ENCODE results near the gene SPART. TPM values are rescaled to one million over a fixed set of nuclear protein-coding genes. Genes with fewer than 3 reads are reported as not detected.
"Not testable (repeated sequence)": the region's sequence is repeated elsewhere in the genome, so short reads cannot be mapped to it uniquely, and the experiment has no call there.

The SPART gene
- total RNA-seq, 1 donor from 2014 or later, result 76.5 TPM

DNA sequence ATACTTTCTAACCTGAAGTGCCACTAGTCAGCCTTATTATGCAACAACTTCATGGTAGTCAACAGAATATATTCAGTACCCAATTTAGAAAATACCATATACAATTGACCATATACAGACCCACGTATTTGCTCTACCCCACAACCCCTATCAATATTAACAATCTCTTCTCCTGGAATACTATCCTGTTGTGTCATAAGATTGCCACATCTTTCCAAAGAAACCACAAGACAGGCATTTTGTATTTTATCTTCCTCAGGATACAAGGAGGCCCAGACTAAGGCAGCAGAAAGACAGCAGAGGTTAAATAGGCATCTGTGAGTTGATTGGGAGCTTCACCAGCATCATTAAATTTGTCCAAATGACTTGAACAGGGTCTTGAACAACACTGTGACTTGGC is 4.5 kb downstream of the SPART start:
- Mint-ChIP-seq H3K9me3 (ENCODE audit: low read depth) (no peaks in the 10 kb centered on the region), H3K27me3 (peaks cover 23% of the 10 kb centered on the region), H3K4me3 (ENCODE audit: low read depth) (no peak overlapping the region), H3K36me3 (ENCODE audit: insufficient read depth) (no peaks in the 10 kb centered on the region), H3K27ac (no peak overlapping the region), H3K4me1 (ENCODE audit: low read depth) (peaks cover 13% of the 10 kb centered on the region)
- TF ChIP-seq, protein P1, sequence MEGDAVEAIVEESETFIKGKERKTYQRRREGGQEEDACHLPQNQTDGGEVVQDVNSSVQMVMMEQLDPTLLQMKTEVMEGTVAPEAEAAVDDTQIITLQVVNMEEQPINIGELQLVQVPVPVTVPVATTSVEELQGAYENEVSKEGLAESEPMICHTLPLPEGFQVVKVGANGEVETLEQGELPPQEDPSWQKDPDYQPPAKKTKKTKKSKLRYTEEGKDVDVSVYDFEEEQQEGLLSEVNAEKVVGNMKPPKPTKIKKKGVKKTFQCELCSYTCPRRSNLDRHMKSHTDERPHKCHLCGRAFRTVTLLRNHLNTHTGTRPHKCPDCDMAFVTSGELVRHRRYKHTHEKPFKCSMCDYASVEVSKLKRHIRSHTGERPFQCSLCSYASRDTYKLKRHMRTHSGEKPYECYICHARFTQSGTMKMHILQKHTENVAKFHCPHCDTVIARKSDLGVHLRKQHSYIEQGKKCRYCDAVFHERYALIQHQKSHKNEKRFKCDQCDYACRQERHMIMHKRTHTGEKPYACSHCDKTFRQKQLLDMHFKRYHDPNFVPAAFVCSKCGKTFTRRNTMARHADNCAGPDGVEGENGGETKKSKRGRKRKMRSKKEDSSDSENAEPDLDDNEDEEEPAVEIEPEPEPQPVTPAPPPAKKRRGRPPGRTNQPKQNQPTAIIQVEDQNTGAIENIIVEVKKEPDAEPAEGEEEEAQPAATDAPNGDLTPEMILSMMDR (IDR thresholded peaks at IDR 0.05; ENCODE audit: unreplicated experiment), result no peak
- DNase-seq (ENCODE audit: low spot score, unreplicated experiment), result no peak

DNA sequence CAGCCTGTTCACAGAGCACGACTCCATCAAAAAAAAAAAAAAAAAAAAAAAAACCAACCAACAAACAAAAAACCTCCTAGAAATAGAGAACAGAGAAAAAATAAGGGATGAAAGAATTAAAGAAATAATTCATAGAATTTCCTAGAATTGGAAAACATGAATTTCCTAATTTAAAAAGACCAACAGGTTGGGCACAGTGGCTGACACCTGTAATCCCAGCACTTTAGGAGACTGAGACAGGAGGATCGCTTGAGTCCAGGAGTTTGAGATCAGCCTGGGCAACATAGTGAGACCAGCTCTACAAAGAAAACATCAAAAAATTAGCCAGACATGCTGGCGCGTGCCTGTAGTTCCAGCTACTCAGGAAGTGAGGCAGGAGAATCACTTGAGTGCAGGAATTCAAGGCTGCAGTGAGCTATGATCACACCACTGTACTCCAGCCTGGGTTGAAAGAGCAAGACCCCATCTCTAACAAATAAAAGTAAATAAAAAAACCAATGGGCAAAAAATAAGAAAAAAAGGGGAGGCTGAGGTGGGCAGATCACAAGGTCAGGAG is 6.5 kb downstream of the SPART start:
- no peak overlapping the region for H3K27ac Mint-ChIP-seq
- peaks cover 6% of the 10 kb centered on the region for H3K4me1 Mint-ChIP-seq (ENCODE audit: low read depth)
- DNase-seq (ENCODE audit: low spot score, unreplicated experiment), result no peak
- no peaks in the 10 kb centered on the region for H3K9me3 Mint-ChIP-seq (ENCODE audit: low read depth)
- peaks cover 13% of the 10 kb centered on the region for H3K27me3 Mint-ChIP-seq
- TF ChIP-seq, protein P1 (IDR thresholded peaks at IDR 0.05; ENCODE audit: unreplicated experiment), result no peak
- no peak overlapping the region for H3K4me3 Mint-ChIP-seq (ENCODE audit: low read depth)
- no peaks in the 10 kb centered on the region for H3K36me3 Mint-ChIP-seq (ENCODE audit: insufficient read depth)

DNA sequence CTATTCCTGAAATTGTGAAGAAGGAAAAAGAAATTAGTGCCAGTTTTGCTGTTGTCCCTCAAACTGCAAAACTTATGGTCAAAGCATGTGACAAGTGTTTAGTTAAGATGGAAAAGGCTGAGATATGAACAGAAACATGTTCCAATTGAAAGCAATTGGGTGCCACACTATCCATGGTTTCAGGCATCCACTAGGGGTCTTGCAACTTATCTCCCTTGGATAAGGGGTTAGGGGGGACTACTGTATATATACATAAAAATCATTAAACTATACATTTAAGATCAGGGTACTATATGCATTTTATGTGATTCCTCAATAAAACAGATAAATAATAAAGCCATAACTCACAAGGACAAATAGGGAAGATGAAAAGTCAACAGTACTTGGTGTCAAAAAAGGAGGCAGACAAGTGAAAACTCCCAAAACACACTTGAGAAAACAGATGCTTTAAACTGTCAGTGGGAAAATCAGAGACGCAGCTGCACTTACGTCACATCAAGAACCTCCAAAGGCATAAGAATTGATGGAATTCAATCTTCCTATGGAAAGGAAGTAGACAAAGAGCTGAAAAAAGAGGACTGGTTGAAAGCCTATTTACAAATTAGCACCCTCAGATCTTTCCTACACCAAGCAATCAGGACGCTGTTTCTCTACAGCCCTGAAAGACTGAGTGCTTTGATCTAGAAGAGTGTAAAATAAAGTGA is 8.1 kb downstream of the SPART start:
- no peaks in the 10 kb centered on the region for H3K9me3 Mint-ChIP-seq (ENCODE audit: low read depth)
- H3K4me1 Mint-ChIP-seq (ENCODE audit: low read depth), result peaks cover 5% of the 10 kb centered on the region
- peaks cover 4% of the 10 kb centered on the region for H3K27me3 Mint-ChIP-seq
- H3K36me3 Mint-ChIP-seq (ENCODE audit: insufficient read depth), result no peaks in the 10 kb centered on the region
- DNase-seq (ENCODE audit: low spot score, unreplicated experiment), result no peak
- no peak overlapping the region for H3K4me3 Mint-ChIP-seq (ENCODE audit: low read depth)
- TF ChIP-seq, protein P1 (IDR thresholded peaks at IDR 0.05; ENCODE audit: unreplicated experiment), result no peak
- H3K27ac Mint-ChIP-seq, result no peak overlapping the region

DNA sequence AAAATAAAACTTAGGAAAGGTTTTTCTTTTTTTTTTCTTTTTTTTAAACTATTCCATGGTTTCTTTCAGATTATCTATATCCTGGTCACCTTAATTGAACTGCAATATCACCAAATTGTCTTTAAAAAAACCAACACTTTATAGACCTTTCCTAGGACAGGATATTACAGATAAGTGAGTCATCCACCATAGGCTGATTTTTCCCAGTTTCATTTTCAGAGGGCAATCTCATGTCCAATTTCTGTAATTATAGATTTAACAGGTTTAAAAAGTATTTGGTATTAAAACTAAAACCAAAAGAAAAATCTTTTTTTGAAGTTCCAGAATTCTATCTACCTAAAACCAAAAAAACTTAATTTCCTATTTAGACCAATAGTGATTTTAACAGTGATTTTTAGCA is 13.2 kb downstream of the SPART start:
- no peak for DNase-seq (ENCODE audit: low spot score, unreplicated experiment)
- Mint-ChIP-seq H3K4me1 (ENCODE audit: low read depth) (peaks cover 5% of the 10 kb centered on the region), H3K4me3 (ENCODE audit: low read depth) (no peak overlapping the region), H3K9me3 (ENCODE audit: low read depth) (no peaks in the 10 kb centered on the region), H3K27ac (no peak overlapping the region), H3K27me3 (no peaks in the 10 kb centered on the region), H3K36me3 (ENCODE audit: insufficient read depth) (peaks cover 10% of the 10 kb centered on the region)
- TF ChIP-seq, protein P1 (IDR thresholded peaks at IDR 0.05; ENCODE audit: unreplicated experiment), result no peak

DNA sequence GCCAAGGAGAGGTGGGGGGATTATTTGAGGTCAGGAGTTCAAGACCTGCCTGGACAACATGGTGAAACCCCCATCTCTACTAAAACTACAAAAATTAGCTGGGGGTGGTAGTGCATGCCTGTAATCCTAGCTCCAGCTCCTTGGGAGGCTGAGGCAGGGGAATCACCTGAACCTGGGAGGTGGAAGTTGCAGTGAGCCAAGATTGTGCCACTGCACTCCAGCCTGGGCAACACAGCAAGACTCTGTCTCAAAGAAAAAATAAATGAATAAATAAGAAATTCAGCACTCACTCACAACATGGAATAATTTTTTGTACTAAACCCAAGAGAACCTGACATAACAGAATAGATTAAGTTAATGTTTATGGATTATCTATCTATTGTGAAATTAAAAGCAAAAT is 13.9 kb downstream of the SPART start:
- not testable (repeated sequence) for H3K4me1 Mint-ChIP-seq (ENCODE audit: low read depth); H3K27ac Mint-ChIP-seq; H3K27me3 Mint-ChIP-seq; DNase-seq (ENCODE audit: low spot score, unreplicated experiment); H3K9me3 Mint-ChIP-seq (ENCODE audit: low read depth); H3K36me3 Mint-ChIP-seq (ENCODE audit: insufficient read depth); H3K4me3 Mint-ChIP-seq (ENCODE audit: low read depth)

DNA sequence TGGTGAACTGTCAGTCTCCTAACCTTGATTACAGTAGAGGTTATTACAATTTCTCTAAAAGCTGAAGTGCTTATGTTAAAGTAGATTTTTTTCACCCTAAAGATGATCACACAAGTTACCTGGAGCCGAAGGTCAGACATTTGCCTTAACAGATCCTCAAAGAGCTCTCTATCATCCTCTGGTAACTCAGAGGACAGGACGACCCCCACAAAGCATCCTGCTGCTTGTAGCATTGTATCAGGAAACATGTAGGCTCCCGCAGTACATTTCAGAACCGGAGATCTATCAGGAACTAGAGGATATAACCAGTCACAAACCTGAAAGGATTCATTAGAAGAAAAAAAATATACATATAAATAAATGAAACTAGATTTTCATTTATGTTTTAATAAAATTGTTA is 14.9 kb downstream of the SPART start:
- Mint-ChIP-seq H3K36me3 (ENCODE audit: insufficient read depth) (peaks cover 16% of the 10 kb centered on the region), H3K4me3 (ENCODE audit: low read depth) (no peak overlapping the region), H3K4me1 (ENCODE audit: low read depth) (peaks cover 5% of the 10 kb centered on the region), H3K27ac (no peak overlapping the region), H3K27me3 (no peaks in the 10 kb centered on the region), H3K9me3 (ENCODE audit: low read depth) (no peaks in the 10 kb centered on the region)
- no peak for DNase-seq (ENCODE audit: low spot score, unreplicated experiment)
- TF ChIP-seq, protein P1 (IDR thresholded peaks at IDR 0.05; ENCODE audit: unreplicated experiment), result no peak
